Measurements from ENCODE around the gene PLXNA4. TPM values are rescaled to one million over a fixed set of nuclear protein-coding genes. Genes with fewer than 3 reads are reported as not detected.

Gene PLXNA4
- total and polyA plus RNA-seq, 11 donors = 1.8 to 22.1 (median 10.5) TPM

- Histone ChIP-seq H3K4me1 (peaks cover 0 to 28% (median 8%) of the 10 kb centered on the region in 12 donors), H3K27ac (no peak overlapping the region), H3K27me3 (no peaks in the 10 kb centered on the region), H3K36me3 (no peaks in the 10 kb centered on the region), H3K4me3 (no peak overlapping the region), H3K9me3 (no peaks in the 10 kb centered on the region)
- WGBS, 4 donors = 88 to 94% (median 92%) methylated on average over 5 of the region's 5 CpGs
- TF ChIP-seq CTCF (IDR thresholded peaks at IDR 0.05) = no peak
- TF ChIP-seq POLR2A (IDR thresholded peaks at IDR 0.05) = no peak
- DNase-seq (no peak), ATAC-seq (no peak)
- intact Hi-C loops (cut with DNase I) = no loop called here
These were observed 61.1 kb downstream of the PLXNA4 start for GRCh38 chr7:132515181-132515580.

- TF ChIP-seq POLR2A (IDR thresholded peaks at IDR 0.05) (no peak), CTCF (IDR thresholded peaks at IDR 0.05) (no peak)
- WGBS, 4 donors = 90 to 100% (median 97%) methylated on average over 1 of the region's 1 CpG
- H3K9me3 ChIP-seq = no peaks in the 10 kb centered on the region
- no peak overlapping the region for H3K27ac ChIP-seq
- DNase-seq (no peak), ATAC-seq (no peak)
- H3K4me3 ChIP-seq = no peak overlapping the region
- no peaks in the 10 kb centered on the region for H3K27me3 ChIP-seq
- peaks cover 0 to 29% (median 6%) of the 10 kb centered on the region in 12 donors for H3K4me1 ChIP-seq
- intact Hi-C loops (cut with DNase I) = no loop called here
- H3K36me3 ChIP-seq = no peaks in the 10 kb centered on the region
These were observed 61.8 kb downstream of the PLXNA4 start for GRCh38 chr7:132514430-132514829.

- intact Hi-C loops (cut with DNase I) = no loop called here
- 77 to 83% (median 79%) methylated on average over 8 of the region's 8 CpGs for WGBS, 4 donors
- H3K4me1 ChIP-seq = peaks cover 0 to 37% (median 7%) of the 10 kb centered on the region in 12 donors
- TF ChIP-seq CTCF (IDR thresholded peaks at IDR 0.05) (no peak), POLR2A (IDR thresholded peaks at IDR 0.05) (no peak)
- H3K27me3 ChIP-seq = no peaks in the 10 kb centered on the region
- ATAC-seq = no peak
- DNase-seq = no peak
- H3K36me3 ChIP-seq = peaks cover 0 to 5% (median 0%) of the 10 kb centered on the region in 9 donors
- H3K9me3 ChIP-seq = no peaks in the 10 kb centered on the region
- H3K4me3 ChIP-seq = no peak overlapping the region
- no peak overlapping the region for H3K27ac ChIP-seq
These were observed 64.3 kb downstream of the PLXNA4 start for GRCh38 chr7:132511921-132512320.

- Histone ChIP-seq H3K4me3 (no peak overlapping the region), H3K27me3 (no peaks in the 10 kb centered on the region), H3K9me3 (no peaks in the 10 kb centered on the region), H3K4me1 (peaks cover 0 to 33% (median 6%) of the 10 kb centered on the region in 12 donors), H3K36me3 (peaks cover 0 to 5% (median 0%) of the 10 kb centered on the region in 9 donors), H3K27ac (no peak overlapping the region)
- intact Hi-C loops (cut with DNase I) = no loop called here
- ATAC-seq = no peak
- TF ChIP-seq POLR2A (IDR thresholded peaks at IDR 0.05) = no peak
- no peak for TF ChIP-seq CTCF (IDR thresholded peaks at IDR 0.05)
- WGBS, 4 donors = 76 to 89% (median 77%) methylated on average over 3 of the region's 3 CpGs
- DNase-seq = no peak
These were observed 64.9 kb downstream of the PLXNA4 start for GRCh38 chr7:132511387-132511786.
